Liver (tissue), 9 donors: Measurements from ENCODE around the gene NTN5. TPM values are rescaled to one million over a fixed set of nuclear protein-coding genes. Genes with fewer than 3 reads are reported as not detected.
A peak's percentile ranks its signal among the peaks of the same experiment; 100 is the strongest.

Experiments
- DNase-seq: peaks from one replicate; pipeline ENCODE4 v3.0.0-alpha.2; 2017; ENCODE audit warnings: low spot score
- H3K27ac ChIP-seq, 2 donors: one replicate each; pipeline ENCODE4 v1.7.0; 2013; ENCODE audit warnings: inconsistent platforms in 2 of 2, low read length in 2 of 2, control low read depth in 1 of 2, low read depth in 1 of 2, mild to moderate bottlenecking in 1 of 2
- H3K27me3 ChIP-seq, 4 donors: one replicate each; pipeline versions ENCODE4 v1.6.1 to v1.7.0; 2013; ENCODE audit warnings: low read length in 3 of 4, inconsistent platforms in 1 of 4, mild to moderate bottlenecking in 1 of 4, moderate library complexity in 1 of 4; ENCODE audit not compliant: control insufficient read depth in 4 of 4, insufficient read depth in 4 of 4
- H3K36me3 ChIP-seq, 4 donors: one replicate each; pipeline versions ENCODE4 v1.6.1 to v1.7.0; 2013; ENCODE audit warnings: low read length in 3 of 4, mild to moderate bottlenecking in 3 of 4, low read depth in 1 of 4, moderate library complexity in 1 of 4; ENCODE audit not compliant: control insufficient read depth in 4 of 4, insufficient read depth in 3 of 4
- H3K4me1 ChIP-seq, 4 donors: one replicate each; pipeline versions ENCODE4 v1.6.1 to v1.7.0; 2013; ENCODE audit warnings: low read length in 3 of 4, mild to moderate bottlenecking in 3 of 4, moderate library complexity in 1 of 4; ENCODE audit not compliant: control insufficient read depth in 4 of 4, insufficient read depth in 4 of 4
- H3K4me3 ChIP-seq, 3 donors: one replicate each; pipeline versions ENCODE4 v1.6.1 to v1.7.0; 2013; ENCODE audit warnings: low read length in 3 of 3, control low read depth in 1 of 3, low read depth in 1 of 3, mild to moderate bottlenecking in 1 of 3
- H3K9ac ChIP-seq, 2 donors: one replicate each; pipeline ENCODE4 v1.7.0; 2013; ENCODE audit warnings: low read length in 2 of 2, mild to moderate bottlenecking in 2 of 2, moderate library complexity in 2 of 2, control low read depth in 1 of 2, low read depth in 1 of 2
- H3K9me3 ChIP-seq, 4 donors: one replicate each; pipeline versions ENCODE4 v1.6.1 to v1.7.0; 2013; ENCODE audit warnings: low read length in 3 of 4; ENCODE audit not compliant: control insufficient read depth in 4 of 4
- CTCF ChIP-seq: fragments of 150-350 bp; IDR thresholded peaks from 2 replicates; pipeline ENCODE4 v1.5.1; 2017; ENCODE audit warnings: improper control_type of control experiment, low read depth, low read length; ENCODE audit not compliant: missing input control
- EGR1 ChIP-seq, 2 donors: IDR thresholded peaks; 2 replicates each; pipeline ENCODE4 v1.6.1; 2016 to 2018; ENCODE audit warnings: antibody characterized with exemption in 2 of 2, low read depth in 2 of 2
- FOXA1 ChIP-seq: IDR thresholded peaks from 2 replicates; pipeline ENCODE4 v1.6.1; 2016; ENCODE audit warnings: antibody characterized with exemption
- FOXA2 ChIP-seq: IDR thresholded peaks from 2 replicates; pipeline ENCODE4 v1.6.1; 2016; ENCODE audit warnings: antibody characterized with exemption
- GABPA ChIP-seq, 2 donors: IDR thresholded peaks in 1 of 2; conservative IDR thresholded peaks in 1 of 2; 2 replicates each; pipeline ENCODE4 v1.6.1; 2016; ENCODE audit warnings: antibody characterized with exemption in 2 of 2, mild to moderate bottlenecking in 1 of 2, moderate library complexity in 1 of 2
- HNF4A ChIP-seq, 2 donors: conservative IDR thresholded peaks; 2 replicates each; pipeline ENCODE4 v1.6.1; 2016; ENCODE audit warnings: antibody characterized with exemption in 2 of 2, mild to moderate bottlenecking in 2 of 2
- JUND ChIP-seq, 2 donors: IDR thresholded peaks; 2 replicates each; pipeline ENCODE4 v1.6.1; 2016; ENCODE audit warnings: antibody characterized with exemption in 2 of 2
- NR2F2 ChIP-seq: IDR thresholded peaks from 2 replicates; pipeline ENCODE4 v1.6.1; 2016; ENCODE audit warnings: antibody characterized with exemption
- RXRA ChIP-seq, 2 donors: IDR thresholded peaks; 2 replicates each; pipeline ENCODE4 v1.6.1; 2017 to 2018; ENCODE audit warnings: antibody characterized with exemption in 2 of 2, mild to moderate bottlenecking in 1 of 2
- SP1 ChIP-seq: IDR thresholded peaks from 2 replicates; pipeline ENCODE4 v1.6.1; 2018; ENCODE audit warnings: antibody characterized with exemption, mild to moderate bottlenecking
- YY1 ChIP-seq: IDR thresholded peaks from 2 replicates; pipeline ENCODE4 v1.6.1; 2016; ENCODE audit warnings: antibody characterized with exemption, mild to moderate bottlenecking
- WGBS: extraction: QIAGEN DNeasy Blood & Tissue Kit; methylation state at CpG from one replicate; pipeline ENCODE4 v1.1.7; 2013; 5-methylcytosine and 5-hydroxymethylcytosine counted together
- polyA plus RNA-seq, 2 donors: library from polyadenylated mRNA; stranded (reverse) in 1 of 2; unstranded in 1 of 2; fragments of 200-250 nt in 1 of 2; fragments of >200 nt in 1 of 2; fragmentation: Nextera tagmentation in 1 of 2; extraction: Ambion mirVana in 1 of 2; gene quantifications; one replicate each; pipeline versions ENCODE4 v1.2.1 to v1.2.3, GENCODE V29; 2013 to 2015
- total RNA-seq, 2 donors: library from RNA; depleted of rRNA; stranded (reverse); fragments of >200 nt; gene quantifications; one replicate each; pipeline ENCODE4 v1.2.3, GENCODE V29; 2014
- TF ChIP-seq, protein P1 (sequence below): IDR thresholded peaks from 2 replicates; pipeline ENCODE4 v1.6.1; 2016; ENCODE audit warnings: antibody characterized with exemption
- TF ChIP-seq, protein P2 (sequence below): IDR thresholded peaks from 2 replicates; pipeline ENCODE4 v1.6.1; 2016; ENCODE audit warnings: antibody characterized with exemption
- TF ChIP-seq, protein P3 (sequence below): IDR thresholded peaks from 2 replicates; pipeline ENCODE4 v1.6.1; 2016; ENCODE audit warnings: antibody characterized with exemption, mild to moderate bottlenecking
- donor health status: healthy.
- donor health status: healthy.
- donor health status: healthy.
- donor health status: healthy.
- donor health status: healthy.

NTN5 gene
- total and polyA plus RNA-seq, 4 donors = 0.08 to 0.09 TPM; not detected in 2

- H3K9ac ChIP-seq = peak overlapping the region; percentile 72 to 94
- no peaks in the 10 kb centered on the region for H3K9me3 ChIP-seq
- 10% methylated on average over 29 of the region's 29 CpGs for whole genome bisulfite sequencing
- H3K27me3 ChIP-seq = no peaks in the 10 kb centered on the region
- H3K27ac ChIP-seq = peak overlapping the region; percentile 98 to 99
- no peaks in the 10 kb centered on the region for H3K36me3 ChIP-seq
- TF ChIP-seq CTCF (peak; percentile 6), JUND (IDR thresholded peaks at IDR 0.05) (no peak), YY1 (peak; percentile 25), NR2F2 (peak; percentile 49), FOXA2 (no peak), GABPA (IDR thresholded peaks at IDR 0.05 in 1 of 2, conservative IDR thresholded peaks at IDR 0.05 in 1 of 2) (peak in 1 of 2 donors; percentile 7), FOXA1 (peak; percentile 7)
- TF ChIP-seq, protein P1, sequence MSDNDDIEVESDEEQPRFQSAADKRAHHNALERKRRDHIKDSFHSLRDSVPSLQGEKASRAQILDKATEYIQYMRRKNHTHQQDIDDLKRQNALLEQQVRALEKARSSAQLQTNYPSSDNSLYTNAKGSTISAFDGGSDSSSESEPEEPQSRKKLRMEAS = no peak
- H3K4me3 ChIP-seq = peak overlapping the region; percentile 56 to 86 (median 59)
- DNase-seq = peak; percentile 75
- peaks cover 12 to 47% (median 37%) of the 10 kb centered on the region in 4 donors for H3K4me1 ChIP-seq
These were observed 34.6 kb downstream of the NTN5 start for GRCh38 chr19:48637948-48638830.

DNA sequence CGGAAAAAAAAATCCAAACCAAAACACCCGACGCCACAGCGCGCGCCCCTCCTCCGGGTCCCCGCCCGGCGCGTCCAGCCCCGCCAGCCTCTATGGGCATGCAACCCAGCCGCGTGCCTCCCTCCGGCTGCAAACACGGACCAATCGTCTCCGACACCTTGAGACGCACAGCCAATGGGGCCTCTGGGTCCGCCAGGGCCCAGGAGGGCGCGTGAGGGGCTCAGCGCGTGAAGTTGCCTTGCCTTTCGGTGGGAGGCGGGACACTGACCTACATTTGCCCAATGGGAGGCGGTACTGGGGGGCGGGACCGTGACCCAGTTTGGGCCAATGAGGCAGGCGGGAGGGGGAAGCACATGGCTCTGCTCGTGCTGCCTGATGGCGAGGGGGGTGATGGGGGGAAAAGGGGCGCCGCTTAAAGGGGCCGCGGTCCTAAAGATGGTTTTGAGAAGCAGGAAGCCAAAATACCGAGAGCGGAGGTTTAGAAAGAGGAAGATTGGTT is 35.3 kb downstream of the NTN5 start:
- Histone ChIP-seq H3K27ac (peak overlapping the region; percentile 98 to 99), H3K27me3 (no peaks in the 10 kb centered on the region), H3K9me3 (no peaks in the 10 kb centered on the region), H3K4me1 (peaks cover 12 to 54% (median 40%) of the 10 kb centered on the region in 4 donors), H3K9ac (peak overlapping the region; percentile 72 to 94), H3K4me3 (peak overlapping the region; percentile 56 to 86 (median 59)), H3K36me3 (no peaks in the 10 kb centered on the region)
- TF ChIP-seq, protein P2, sequence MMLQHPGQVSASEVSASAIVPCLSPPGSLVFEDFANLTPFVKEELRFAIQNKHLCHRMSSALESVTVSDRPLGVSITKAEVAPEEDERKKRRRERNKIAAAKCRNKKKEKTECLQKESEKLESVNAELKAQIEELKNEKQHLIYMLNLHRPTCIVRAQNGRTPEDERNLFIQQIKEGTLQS = no peak
- TF ChIP-seq GABPA (IDR thresholded peaks at IDR 0.05 in 1 of 2, conservative IDR thresholded peaks at IDR 0.05 in 1 of 2) = peak in 1 of 2 donors; percentile 14
- no peak for TF ChIP-seq HNF4A (conservative IDR thresholded peaks at IDR 0.05)
- peak; percentile 87 for TF ChIP-seq SP1
- no peak for TF ChIP-seq CTCF
- TF ChIP-seq, protein P1 = peak; percentile 95
- TF ChIP-seq EGR1 (IDR thresholded peaks at IDR 0.05; ENCODE audit: low read depth in 2 of 2) = no peak
- peak in 1 of 2 donors; percentile 22 for TF ChIP-seq JUND (IDR thresholded peaks at IDR 0.05)
- no peak for TF ChIP-seq FOXA2
- peak; percentile 30 for TF ChIP-seq YY1
- TF ChIP-seq RXRA (IDR thresholded peaks at IDR 0.05) = peak; percentile 32 to 48
- TF ChIP-seq, protein P3, sequence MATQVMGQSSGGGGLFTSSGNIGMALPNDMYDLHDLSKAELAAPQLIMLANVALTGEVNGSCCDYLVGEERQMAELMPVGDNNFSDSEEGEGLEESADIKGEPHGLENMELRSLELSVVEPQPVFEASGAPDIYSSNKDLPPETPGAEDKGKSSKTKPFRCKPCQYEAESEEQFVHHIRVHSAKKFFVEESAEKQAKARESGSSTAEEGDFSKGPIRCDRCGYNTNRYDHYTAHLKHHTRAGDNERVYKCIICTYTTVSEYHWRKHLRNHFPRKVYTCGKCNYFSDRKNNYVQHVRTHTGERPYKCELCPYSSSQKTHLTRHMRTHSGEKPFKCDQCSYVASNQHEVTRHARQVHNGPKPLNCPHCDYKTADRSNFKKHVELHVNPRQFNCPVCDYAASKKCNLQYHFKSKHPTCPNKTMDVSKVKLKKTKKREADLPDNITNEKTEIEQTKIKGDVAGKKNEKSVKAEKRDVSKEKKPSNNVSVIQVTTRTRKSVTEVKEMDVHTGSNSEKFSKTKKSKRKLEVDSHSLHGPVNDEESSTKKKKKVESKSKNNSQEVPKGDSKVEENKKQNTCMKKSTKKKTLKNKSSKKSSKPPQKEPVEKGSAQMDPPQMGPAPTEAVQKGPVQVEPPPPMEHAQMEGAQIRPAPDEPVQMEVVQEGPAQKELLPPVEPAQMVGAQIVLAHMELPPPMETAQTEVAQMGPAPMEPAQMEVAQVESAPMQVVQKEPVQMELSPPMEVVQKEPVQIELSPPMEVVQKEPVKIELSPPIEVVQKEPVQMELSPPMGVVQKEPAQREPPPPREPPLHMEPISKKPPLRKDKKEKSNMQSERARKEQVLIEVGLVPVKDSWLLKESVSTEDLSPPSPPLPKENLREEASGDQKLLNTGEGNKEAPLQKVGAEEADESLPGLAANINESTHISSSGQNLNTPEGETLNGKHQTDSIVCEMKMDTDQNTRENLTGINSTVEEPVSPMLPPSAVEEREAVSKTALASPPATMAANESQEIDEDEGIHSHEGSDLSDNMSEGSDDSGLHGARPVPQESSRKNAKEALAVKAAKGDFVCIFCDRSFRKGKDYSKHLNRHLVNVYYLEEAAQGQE = no peak
- TF ChIP-seq NR2F2 = peak; percentile 50
- peak; percentile 92 for DNase-seq
- WGBS = under 1% methylated on average over 38 of the region's 38 CpGs
